Gastroesophageal sphincter (tissue), 4 donors: ENCODE results near the gene WIPF2. TPM values are rescaled to one million over a fixed set of nuclear protein-coding genes. Genes with fewer than 3 reads are reported as not detected.

Source experiments
- ATAC-seq: fragments of 150-250 bp; one replicate; pipeline ENCODE4 v1.9.1; 2016; ENCODE audit warnings: mild to moderate bottlenecking, moderate library complexity
- H3K27ac ChIP-seq, 4 donors: fragments of 200-600 bp; sonication (generic) in 3 of 4; 1 replicate in 3 of 4; 2 replicates in 1 of 4; pipeline ENCODE4 v1.5.1; 2016 to 2019
- H3K27me3 ChIP-seq: fragments of 200-600 bp; sonication (generic); one replicate; pipeline ENCODE4 v1.5.1; 2019
- H3K36me3 ChIP-seq, 2 donors: fragments of 200-600 bp; sonication (generic); one replicate each; pipeline ENCODE4 v1.5.1; 2019; ENCODE audit warnings: control low read depth in 1 of 2
- H3K4me1 ChIP-seq, 3 donors: fragments of 200-600 bp; sonication (generic); 1 replicate in 2 of 3; 2 replicates in 1 of 3; pipeline ENCODE4 v1.5.1; 2016 to 2019; ENCODE audit warnings: control low read depth in 2 of 3
- H3K4me3 ChIP-seq, 2 donors: fragments of 200-600 bp; sonication (generic); one replicate each; pipeline ENCODE4 v1.5.1; 2019; ENCODE audit warnings: mild to moderate bottlenecking in 1 of 2, moderate library complexity in 1 of 2
- H3K9me3 ChIP-seq, 3 donors: fragments of 200-600 bp; sonication (generic); one replicate each; pipeline ENCODE4 v1.5.1; 2017 to 2019; ENCODE audit warnings: control low read depth in 2 of 3
- EP300 ChIP-seq: sonication (generic); formaldehyde crosslinking; IDR thresholded peaks from one replicate; pipeline ENCODE4 v1.6.1; 2017; ENCODE audit warnings: antibody characterized with exemption, mild to moderate bottlenecking
- POLR2A ChIP-seq, 2 donors: fragments of 450-650 bp; IDR thresholded peaks; one replicate each; pipeline ENCODE4 v1.6.1; 2017; ENCODE audit warnings: antibody characterized with exemption in 2 of 2, mild to moderate bottlenecking in 2 of 2, moderate library complexity in 1 of 2
- POLR2AphosphoS5 ChIP-seq: sonication (generic); formaldehyde crosslinking; IDR thresholded peaks from one replicate; pipeline ENCODE4 v1.6.1; 2017; ENCODE audit warnings: antibody characterized with exemption
- WGBS, 2 donors: methylation state at CpG; one replicate each; pipeline ENCODE4 v1.1.5; 2018; ENCODE audit warnings: low coverage in 1 of 2; 5-methylcytosine and 5-hydroxymethylcytosine counted together
- total RNA-seq, 4 donors: library from RNA; depleted of rRNA; stranded (reverse); fragments of >200 nt; gene quantifications; one replicate each; pipeline ENCODE4 v1.1.0, GENCODE V29; 2016
- TF ChIP-seq, protein P1 (sequence below), 4 experiments: fragments of 200-600 bp in 2 of 4; fragments of 450-650 bp in 2 of 4; sonication (generic) in 1 of 4; IDR thresholded peaks; one replicate each; pipeline ENCODE4 v1.5.1; 2017 to 2019; ENCODE audit warnings: antibody characterized with exemption in 4 of 4, mild to moderate bottlenecking in 2 of 4, moderate library complexity in 2 of 4

Gene WIPF2
- total RNA-seq, 4 donors from 2014 or later: 10.2 to 18.2 (median 13.5) TPM

DNA sequence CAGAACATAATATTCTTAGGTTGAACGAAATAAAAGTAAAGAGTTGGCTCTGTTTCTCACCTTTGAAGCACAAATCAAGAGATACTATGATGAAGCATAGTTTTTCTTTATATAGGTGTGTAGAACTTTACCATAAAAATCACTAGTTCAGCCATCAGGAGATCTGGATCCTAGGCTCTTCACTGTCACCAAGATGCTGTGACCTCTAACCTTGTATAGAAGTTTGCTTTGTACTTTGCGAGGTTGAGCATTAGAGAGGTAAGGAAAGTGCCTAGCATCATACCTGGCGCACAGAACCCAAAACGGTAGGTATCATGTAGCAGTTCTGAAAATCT, 68.0 kb downstream of the WIPF2 start:
- Histone ChIP-seq H3K36me3 (peaks cover 0 to 2% of the 10 kb centered on the region in 2 donors), H3K4me1 (peaks cover 0 to 50% (median 8%) of the 10 kb centered on the region in 3 donors), H3K9me3 (no peaks in the 10 kb centered on the region), H3K27me3 (no peaks in the 10 kb centered on the region), H3K27ac (peak overlapping the region in 2 of 4 donors; percentile 38 to 53), H3K4me3 (peak overlapping the region in 1 of 2 donors; percentile 19)
- WGBS, 2 donors: 13 to 30% methylated on average over 2 to 3 of the region's 4 CpGs
- TF ChIP-seq EP300 (no peak), POLR2AphosphoS5 (no peak)
- TF ChIP-seq, protein P1, sequence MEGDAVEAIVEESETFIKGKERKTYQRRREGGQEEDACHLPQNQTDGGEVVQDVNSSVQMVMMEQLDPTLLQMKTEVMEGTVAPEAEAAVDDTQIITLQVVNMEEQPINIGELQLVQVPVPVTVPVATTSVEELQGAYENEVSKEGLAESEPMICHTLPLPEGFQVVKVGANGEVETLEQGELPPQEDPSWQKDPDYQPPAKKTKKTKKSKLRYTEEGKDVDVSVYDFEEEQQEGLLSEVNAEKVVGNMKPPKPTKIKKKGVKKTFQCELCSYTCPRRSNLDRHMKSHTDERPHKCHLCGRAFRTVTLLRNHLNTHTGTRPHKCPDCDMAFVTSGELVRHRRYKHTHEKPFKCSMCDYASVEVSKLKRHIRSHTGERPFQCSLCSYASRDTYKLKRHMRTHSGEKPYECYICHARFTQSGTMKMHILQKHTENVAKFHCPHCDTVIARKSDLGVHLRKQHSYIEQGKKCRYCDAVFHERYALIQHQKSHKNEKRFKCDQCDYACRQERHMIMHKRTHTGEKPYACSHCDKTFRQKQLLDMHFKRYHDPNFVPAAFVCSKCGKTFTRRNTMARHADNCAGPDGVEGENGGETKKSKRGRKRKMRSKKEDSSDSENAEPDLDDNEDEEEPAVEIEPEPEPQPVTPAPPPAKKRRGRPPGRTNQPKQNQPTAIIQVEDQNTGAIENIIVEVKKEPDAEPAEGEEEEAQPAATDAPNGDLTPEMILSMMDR (IDR thresholded peaks at IDR 0.05): no peak
- no peak for ATAC-seq

- TF ChIP-seq, protein P1 (IDR thresholded peaks at IDR 0.05): no peak
- TF ChIP-seq EP300: no peak
- TF ChIP-seq POLR2A (IDR thresholded peaks at IDR 0.05): no peak
- TF ChIP-seq POLR2AphosphoS5: peak; percentile 30
- no peaks in the 10 kb centered on the region for H3K36me3 ChIP-seq
- H3K4me1 ChIP-seq: peaks cover 0 to 50% (median 8%) of the 10 kb centered on the region in 3 donors
- peak within 1 kb of the TSS in 3 of 4 donors; percentile 38 to 53 (median 49) for H3K27ac ChIP-seq
- peak; percentile 98 for ATAC-seq
- WGBS, 2 donors: 1% methylated on average over 20 to 25 of the region's 47 CpGs
- H3K9me3 ChIP-seq: no peaks in the 10 kb centered on the region
- H3K27me3 ChIP-seq: no peaks in the 10 kb centered on the region
- peak within 1 kb of the TSS; percentile 28 to 53 for H3K4me3 ChIP-seq
These were observed 68.6 kb downstream of the WIPF2 start, which contains the start of gene CDC6 for GRCh38 chr17:40287494-40288369. CDC6 (plus strand) TSS chr17:40287879; CDS start chr17:40289421, 1,542 bp downstream.

DNA sequence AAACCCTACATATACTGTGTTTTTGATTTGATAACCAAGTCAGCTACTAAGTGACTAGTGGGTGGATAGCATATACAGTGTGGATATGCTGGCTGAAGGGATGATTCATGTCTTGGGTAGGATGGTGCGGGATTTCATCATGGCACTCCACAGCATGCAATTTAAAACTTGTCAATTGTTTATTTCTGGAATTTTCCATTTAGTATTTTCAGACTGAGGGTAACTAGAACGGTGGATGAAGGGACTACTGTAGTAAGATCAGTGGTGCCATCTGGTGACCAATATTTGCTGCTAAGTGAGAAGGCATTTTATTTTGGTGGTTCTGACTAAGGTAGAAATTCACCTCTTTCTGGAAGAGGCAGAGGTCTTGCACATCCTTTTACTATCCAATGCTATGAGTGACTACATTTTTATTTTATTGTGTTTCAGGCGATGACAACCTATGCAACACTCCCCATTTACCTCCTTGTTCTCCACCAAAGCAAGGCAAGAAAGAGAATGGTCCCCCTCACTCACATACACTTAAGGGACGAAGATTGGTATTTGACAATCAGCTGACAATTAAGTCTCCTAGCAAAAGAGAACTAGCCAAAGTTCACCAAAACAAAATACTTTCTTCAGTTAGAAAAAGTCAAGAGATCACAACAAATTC, 71.7 kb downstream of the WIPF2 start:
- WGBS, 2 donors: 0 to 48% methylated on average over 2 to 4 of the region's 4 CpGs
- Histone ChIP-seq H3K9me3 (no peaks in the 10 kb centered on the region), H3K4me3 (no peak overlapping the region), H3K36me3 (no peaks in the 10 kb centered on the region), H3K27ac (peak overlapping the region in 3 of 4 donors; percentile 12 to 42 (median 37)), H3K27me3 (no peaks in the 10 kb centered on the region), H3K4me1 (peaks cover 0 to 31% (median 8%) of the 10 kb centered on the region in 3 donors)
- ATAC-seq: peak; percentile 29
- TF ChIP-seq POLR2A (IDR thresholded peaks at IDR 0.05) (no peak), POLR2AphosphoS5 (peak; percentile 25), EP300 (no peak)
- TF ChIP-seq, protein P1 (IDR thresholded peaks at IDR 0.05): peak; percentile 47 to 71 (median 58)

GRCh38 chr17:40291281-40291664, 72.2 kb downstream of the WIPF2 start:
- TF ChIP-seq EP300: no peak
- no peak for TF ChIP-seq POLR2AphosphoS5
- TF ChIP-seq, protein P1 (IDR thresholded peaks at IDR 0.05): no peak
- no peak for TF ChIP-seq POLR2A (IDR thresholded peaks at IDR 0.05)
- H3K9me3 ChIP-seq: no peaks in the 10 kb centered on the region
- no peak overlapping the region for H3K4me3 ChIP-seq
- H3K27me3 ChIP-seq: no peaks in the 10 kb centered on the region
- H3K4me1 ChIP-seq: peaks cover 0 to 31% (median 8%) of the 10 kb centered on the region in 3 donors
- H3K27ac ChIP-seq: peak overlapping the region in 2 of 4 donors; percentile 9 to 37
- 90% methylated on average over 2 of the region's 2 CpGs; no CpG with 5 or more reads in 1 of the 2 donors for WGBS, 2 donors
- H3K36me3 ChIP-seq: no peaks in the 10 kb centered on the region
- ATAC-seq: no peak
